Dedifferentiated amniotic fluid mesenchymal stem cell (primary cell): ENCODE measurements around the gene APBB2.

ENCODE experiments used
- DNase-seq: peaks from one replicate; pipeline ENCODE4 v3.0.0-alpha.2; 2016; ENCODE audit errors: extremely low spot score

APBB2 gene

DNA sequence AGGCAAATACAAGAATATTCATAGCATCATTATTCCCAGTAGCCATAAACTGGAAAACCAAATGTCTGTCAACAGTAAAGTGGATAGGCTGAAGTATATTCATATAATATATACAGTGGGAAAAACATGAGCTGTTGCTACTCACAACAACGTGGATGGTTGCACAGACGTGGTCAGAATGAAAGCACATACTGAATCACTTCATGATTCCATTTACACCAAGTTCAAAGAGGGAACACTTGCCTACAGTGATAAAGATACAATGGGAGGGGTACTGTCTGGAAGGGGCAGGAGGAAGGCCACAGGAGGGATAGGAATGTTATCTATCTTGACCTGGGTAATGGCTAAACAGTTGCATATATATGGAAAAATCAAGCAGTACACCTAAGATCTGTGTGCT is 25.3 kb downstream of the APBB2 start:
- no peak for DNase-seq

DNA sequence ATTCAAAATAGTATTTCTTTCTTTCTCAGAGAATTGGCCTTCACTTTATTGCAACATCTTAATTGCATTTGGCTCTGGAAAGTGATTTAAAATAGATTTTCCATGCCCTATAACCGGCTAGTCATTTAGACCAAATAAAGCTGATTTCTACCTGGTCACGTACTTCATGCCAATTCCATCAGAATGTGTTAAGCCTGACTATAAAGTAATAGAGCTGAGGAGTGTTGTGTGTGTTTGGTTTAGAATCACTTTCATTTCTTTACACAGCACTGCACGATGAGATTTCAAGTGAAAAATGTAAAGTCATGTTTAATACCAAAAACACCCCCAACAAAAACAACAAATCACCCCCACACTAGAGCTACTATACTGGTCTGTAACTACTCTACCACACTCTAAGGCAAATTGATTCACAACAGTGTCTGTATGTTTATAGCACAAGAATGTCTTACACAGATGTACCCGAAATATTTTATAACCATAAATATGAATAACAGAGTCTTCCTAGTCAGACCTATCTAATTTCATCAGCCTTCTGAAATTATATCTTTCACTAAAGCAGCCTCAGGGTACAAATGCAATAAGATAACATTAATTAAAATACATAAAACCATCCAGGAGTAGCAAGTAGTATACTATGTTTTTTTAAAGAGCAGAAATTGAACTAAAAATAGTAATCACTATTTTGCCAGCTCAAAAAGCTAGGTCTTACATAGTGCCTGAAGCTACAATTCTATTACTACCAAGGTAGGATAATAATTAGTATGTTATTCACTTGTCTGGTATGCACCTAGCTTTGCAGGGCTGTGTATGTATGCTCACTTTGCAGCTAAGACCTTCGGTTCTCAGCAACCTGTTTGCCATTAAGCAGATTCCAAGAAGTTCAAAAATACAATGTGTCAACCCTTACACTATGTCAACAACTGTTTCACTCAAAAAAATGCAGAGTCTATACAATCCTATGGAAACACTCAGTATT is 28.4 kb downstream of the APBB2 start:
- DNase-seq = no peak

DNA sequence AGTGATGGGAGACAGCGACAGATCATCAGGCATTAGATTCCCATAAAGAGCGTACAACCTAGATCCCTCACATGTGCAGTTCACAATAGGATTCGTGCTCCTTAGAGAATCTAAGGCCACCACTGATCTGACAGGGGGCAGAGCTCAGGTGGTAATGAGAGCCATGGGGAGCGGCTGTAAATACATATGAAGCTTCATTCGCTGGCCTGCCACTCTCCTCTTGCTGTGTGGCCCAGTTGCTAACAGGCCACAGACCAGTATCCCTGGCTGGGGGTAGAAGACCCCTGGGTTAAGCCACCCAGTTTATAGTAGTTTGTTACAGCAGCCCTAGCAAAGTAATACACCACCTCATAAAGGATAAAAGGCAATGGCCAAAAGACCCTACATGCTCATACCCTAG is 30.3 kb downstream of the APBB2 start:
- no peak for DNase-seq

DNA sequence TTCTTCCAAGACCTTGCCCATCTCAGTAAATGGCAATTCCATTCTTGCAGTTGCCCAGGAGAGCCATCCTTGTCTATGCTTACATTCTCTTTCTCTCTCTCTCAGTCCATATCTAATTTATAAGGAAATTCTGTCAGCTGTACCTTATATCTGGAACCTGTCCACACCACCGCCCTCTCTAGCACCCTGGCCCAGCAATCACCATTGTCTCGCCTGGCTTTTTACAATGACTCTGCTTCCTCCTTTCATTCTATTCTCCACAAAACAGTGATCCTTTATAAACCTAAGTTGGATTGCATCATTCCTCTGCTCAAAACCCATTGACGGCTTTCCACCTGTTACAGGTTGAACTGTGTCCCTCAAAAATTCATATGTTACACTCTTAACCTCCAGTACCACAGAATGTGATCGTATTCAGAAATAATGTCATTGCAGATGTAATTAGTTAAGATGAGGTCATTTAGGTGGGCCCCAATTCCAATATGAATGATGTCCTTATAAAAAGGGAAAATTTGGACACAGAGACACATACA is 31.3 kb downstream of the APBB2 start:
- DNase-seq = no peak

DNA sequence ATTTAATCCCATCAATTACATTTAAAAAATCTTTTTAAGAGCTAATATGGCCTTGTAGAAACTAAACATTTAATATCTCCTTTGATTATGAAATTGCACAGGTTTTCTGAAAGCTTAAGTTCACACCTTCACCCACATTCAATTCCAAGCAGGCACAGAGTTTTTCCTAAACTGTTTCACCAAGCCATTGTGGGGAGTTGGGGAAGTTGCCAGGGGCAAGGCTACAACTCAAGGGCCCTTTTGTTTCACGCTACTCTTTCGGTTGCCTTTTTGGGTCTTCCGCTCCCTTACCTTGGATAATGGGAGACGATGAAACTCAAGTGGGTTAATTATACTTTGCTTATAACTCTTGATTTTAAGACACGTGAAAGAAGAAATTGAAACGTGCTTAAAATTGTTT is 33.3 kb downstream of the APBB2 start:
- DNase-seq = no peak

DNA sequence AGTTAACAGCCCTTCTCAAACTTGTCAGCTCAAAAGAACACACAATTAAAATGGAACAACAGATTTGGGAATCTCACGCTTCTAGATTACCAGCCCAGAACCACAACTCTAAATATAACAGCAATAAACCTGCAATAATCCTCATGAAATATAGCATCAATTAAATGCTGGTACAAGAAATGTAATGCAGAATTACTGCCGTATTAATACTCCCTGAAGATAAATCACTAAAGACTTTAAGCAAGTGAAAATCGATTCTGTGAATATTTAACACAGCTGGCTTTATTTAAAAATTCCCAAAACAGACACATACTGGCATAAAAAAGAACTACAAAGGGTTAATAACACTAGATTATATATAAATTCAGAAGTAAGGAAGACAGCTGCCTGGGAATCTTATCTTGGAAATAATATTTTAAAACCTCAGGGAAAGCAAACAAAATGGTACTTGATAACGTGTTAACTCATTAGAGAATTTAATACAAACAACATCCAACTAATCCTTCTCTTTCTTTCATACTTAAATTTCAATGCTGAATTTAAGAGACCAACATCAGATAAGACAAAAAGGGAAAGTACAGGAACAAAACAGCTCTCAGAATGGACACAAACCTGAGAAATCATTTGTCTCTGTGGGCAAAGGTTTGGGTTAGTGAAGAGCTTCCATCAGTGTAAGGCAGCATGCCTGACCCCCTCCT is 34.7 kb downstream of the APBB2 start:
- DNase-seq = no peak

DNA sequence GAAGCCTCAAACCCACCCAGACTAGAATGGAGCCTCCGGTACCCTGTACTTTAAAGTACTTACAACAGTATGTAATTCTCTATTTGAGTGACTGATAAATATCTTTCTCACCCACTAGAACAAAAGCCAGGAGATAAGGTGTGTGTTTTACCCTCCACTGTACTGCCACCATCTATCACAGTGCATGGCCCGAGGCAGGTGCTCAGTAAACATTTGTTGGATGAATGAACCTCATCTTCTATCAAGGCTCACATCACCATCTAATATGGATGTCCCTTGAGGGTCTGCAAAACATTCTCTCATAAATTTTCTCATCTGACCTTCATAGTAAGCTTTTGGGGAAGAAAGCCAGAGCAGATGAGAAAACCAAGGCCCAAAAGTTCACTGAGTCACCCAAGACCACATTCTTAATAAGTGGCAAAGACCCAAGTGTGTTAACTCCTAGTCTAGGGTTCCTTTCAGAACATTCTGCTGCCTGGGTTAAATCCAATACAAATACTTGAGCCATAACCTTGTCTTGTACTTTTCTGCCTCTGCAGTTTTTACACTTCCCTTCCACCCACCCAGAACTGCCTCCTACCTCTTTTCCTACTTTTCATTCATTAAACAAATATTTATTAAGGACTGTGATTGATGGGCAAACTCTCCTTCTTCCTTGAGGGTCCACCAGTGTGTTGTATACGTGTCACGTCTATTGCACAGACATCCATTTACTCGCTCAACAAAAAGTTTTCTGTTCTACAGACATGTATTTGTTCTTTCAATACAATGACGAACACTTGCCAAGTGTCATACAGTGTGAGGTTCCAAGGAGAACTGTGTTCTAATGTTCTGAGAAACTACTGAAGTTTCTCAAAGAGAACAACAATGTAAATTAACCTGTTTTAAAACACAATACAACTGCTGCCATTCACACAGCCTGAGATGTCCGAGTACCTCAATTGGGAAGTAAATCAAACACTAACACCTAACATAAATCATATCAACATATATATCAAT is 35.7 kb downstream of the APBB2 start:
- DNase-seq = no peak

DNA sequence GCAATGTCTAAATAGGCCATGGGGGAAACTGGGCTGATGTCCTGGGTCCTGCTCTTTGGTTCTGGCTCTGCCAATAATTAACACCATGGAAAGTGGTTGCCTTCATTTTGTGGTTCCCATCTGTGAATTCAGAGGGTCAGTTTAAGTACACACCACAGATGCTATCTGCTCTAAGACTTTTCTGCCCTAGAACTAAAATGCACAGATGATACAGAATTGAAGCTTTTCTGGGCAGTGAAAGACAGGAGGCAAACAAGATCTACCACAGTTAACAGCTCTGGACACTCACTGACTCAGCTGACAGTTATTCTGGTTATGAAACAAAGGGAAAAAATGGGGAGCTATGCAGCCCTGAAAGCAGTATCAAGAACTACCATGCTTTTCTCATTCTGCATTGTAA is 37.3 kb downstream of the APBB2 start:
- peak; percentile 68 for DNase-seq

DNA sequence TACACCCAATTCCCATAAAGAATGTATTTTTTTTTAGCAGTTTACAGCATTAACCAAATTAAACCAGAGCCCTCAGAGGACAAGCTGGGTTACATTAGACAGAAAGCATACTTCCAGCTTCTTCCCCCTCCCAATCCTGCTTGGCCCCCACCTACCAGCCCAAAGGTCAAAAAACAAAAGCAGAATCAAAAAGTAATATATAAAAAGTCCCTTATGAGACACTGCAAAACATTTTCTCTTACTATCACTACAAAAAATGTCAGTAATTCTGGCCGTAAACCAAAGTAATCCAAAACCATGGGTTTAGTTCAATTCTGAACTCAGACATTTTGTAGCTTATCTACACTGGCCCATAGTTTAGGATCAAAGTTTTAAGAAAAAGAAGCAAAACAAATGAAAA is 38.0 kb downstream of the APBB2 start:
- peak; percentile 83 for DNase-seq

DNA sequence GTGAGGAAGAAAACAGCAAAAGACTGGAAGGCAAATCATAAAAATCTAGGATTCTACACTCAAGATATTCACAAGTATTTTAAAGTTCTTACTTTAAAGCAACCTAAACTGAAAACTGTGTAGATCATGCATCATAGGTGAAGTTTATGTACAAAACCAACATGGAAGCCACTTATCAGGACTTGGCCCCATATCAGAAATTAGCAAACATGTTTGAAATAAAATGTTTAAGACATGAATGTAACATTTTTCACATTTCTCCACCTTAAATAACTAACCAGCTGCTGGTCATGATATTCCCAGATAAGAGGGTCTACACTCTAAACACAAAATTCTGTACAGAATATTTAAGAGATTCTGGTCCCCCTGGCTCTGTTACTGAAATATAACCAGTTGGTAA is 38.5 kb downstream of the APBB2 start:
- DNase-seq = no peak

DNA sequence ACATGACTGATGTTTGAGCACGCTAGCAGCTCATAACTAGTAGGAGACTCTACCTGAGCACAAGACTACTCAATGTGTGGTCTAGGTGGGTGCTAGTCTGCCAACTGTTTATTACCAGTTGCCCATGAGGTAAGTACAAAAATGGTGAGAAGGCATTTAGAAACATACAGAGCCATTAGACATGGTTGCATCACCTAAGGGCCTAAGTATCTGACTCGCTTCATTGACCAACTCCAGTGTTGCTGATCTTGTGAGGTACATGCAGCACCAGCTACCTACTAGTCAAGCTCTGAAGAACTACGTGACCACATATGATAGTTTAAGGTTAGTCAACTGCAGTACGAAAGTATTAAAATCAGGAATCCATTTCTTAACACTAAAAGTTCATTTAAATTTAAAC is 39.9 kb downstream of the APBB2 start:
- DNase-seq = no peak

DNA sequence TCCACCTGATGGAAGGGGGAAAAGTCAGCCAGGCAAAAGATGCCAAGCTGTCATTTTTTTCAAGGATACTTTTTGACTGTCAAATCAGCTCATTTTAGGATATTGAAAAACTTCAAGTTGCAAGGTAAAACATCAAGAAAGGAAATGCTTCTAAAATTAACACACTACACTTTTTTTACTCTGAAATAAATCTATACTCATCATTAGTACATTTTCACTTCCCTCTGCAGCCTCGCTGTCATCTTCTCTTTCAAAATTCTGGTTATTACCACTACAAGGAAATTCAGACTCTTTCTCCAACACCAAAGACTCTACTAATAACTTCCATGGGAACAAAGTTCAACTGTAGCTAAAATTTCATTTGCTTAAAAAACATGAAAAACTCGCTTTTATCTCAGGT is 41.6 kb downstream of the APBB2 start:
- DNase-seq = no peak

DNA sequence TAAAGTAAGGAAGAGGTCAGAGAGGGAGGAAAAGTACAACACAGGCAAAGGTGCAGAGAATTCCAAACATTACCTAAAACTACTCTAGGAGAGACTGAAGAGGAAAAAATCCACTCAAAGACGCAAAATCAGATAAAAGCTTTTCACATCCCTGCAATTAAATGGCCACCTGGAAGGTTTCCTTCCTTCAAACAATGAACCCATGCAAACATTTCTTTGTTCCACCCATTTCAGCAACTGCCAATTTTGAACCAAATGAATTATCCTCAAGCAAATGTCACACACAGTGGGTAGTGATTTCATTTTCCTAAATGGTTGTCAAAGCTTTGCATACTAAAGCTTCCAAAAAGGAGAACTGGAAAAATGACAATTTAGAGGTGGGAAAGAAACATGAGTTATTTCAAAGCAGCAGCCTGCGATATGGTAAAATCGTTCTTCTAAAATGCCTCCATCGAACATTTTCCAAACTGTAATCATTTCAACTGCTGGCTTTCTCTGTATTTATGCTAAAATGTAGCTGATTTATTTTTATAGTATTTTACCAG is 45.0 kb downstream of the APBB2 start:
- DNase-seq = no peak

DNA sequence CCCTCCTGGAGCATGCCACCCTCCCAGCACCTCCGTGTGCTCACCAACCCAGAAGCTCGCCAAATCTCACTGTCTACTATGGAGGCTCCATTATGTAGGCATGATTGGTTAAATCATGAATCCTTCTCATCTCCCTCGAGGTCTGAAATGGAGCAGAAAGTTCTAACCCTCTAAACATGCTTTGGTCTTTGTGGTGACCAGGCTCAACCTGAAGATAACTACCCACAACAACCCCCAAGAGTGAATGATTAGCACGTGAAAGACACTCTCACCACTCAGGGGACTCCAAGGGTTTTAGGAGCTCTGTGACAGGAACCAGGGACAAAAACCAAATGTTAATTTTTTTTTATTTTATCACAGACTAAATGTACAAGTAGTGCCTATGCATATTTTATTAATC is 47.2 kb downstream of the APBB2 start:
- DNase-seq = no peak

DNA sequence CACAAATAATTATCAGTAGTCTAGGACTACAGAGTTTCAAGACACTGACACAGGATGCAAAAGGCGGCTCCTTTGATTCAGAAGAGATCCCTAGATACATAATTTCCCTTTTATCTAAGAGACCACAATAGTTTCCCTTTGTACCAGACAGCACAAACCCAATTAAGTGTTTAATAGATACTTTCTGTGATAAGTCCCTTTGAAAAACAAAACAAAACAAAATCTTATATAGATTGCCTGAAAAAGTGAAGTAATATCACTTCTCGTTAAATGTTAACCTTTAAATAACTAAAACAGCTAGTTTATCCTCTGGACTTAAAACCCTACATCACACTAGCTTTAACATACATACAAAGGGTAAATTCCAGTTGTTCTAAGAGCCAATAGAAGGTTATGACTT is 49.9 kb downstream of the APBB2 start:
- no peak for DNase-seq

DNA sequence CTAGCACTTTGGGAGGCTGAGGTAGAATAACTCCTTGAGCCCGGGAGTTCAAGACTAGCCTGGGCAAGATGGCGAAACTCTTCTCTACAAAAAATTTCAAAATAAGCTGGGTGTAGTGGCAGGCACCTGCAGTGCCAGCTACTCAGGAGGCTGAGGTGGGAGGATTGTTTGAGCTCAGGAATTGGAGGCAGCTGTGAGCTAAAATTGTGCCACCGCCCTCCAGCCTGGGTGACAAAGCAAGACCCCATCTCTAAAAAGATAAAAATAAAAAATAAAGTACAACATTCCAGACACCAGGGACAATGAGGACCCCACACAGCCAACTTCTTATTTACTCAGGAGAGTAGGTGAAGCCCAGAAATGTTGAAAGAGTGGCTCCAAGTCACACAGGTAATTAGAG is 53.0 kb downstream of the APBB2 start:
- DNase-seq = no peak

DNA sequence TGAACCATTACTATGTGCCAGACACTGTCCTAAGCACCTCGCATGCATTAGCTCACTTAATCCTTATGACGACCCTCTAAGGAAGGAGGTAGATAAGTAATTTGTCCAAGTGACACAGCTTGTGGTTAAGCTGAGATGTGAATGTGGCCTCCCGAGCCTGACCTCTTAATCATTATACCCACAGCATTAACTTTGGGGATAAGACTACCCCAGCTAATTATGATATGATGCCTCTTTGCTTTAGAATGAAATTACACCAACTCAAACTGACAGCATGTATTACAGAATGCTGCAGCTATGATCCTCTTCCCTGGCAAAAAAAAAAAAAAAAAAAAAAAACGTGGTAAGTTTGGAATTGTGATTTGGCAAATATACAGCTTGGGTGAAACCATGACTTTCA is 53.5 kb downstream of the APBB2 start:
- peak; percentile 34 for DNase-seq

DNA sequence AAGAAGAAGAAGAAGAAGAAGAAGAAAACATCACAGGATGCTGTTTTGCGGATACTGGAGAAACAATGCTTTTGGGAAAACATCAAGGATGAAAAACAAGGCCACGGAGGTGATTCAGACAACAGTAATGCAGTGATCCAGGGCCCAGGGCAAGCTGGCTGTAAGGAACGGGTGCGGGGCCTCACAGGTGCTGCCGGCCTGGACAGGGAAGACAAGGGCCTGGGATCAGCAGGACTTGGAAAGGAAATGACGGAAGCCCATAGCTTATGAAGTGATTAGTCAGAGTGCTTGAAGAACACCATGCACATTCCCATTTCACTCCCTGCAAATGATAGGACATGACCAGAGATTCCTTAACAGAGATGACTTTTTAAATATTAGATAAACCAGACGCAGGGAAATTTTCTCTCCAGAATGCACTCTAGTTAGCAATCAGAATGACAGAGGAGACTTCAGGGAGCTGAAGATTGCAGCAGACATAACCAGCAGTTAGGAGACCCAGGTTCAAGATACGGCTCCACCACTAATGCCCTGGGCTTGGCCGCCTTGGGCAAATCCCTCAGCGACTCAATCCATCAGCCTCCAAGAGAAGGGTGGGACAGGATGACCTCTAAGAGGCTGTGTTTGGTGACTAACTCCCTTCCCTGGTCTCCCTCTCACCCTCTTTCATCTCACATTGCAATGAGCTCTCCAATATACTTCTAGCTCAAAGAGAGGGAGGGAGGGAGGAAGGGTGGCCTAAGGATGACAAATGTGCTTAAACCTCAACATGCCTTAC is 54.1 kb downstream of the APBB2 start:
- peak; percentile 42 for DNase-seq

DNA sequence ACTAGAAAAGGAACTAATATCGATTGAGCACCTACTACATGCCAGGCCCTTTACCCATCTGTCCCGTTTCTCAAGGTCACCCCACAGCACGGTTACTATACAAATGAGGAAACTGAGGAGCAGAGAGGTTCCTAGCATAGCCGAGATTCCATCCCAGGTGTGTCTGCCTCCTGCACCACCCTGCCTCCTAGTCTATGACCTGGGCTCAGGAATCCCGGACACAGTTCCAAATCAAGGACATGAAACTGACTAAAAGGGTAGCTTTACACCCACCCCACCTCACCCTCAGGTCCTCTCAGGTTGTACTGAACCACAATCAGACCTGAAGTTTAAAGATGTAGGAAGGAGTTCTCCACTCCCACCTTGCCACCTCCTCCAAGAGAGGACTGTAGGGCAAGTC is 55.6 kb downstream of the APBB2 start:
- no peak for DNase-seq

DNA sequence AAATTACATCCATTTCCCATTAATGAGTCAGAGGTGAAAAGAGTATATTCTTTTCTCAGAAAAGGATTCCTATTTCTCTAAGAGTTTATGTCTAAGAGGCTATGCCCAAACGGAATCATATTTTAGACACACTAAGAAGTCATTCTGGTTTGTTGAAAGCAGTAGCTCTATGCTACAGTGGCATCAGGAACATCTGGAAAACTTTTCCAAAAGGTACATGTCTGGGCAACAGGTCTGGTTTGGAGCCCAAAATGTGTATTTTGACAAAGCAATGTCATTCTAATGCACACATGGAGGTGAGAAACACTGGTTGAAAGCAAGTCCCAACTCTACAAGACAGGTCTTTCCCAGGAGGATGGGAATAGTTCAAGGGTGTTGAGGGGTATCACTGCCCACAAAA is 56.1 kb downstream of the APBB2 start:
- DNase-seq = no peak

DNA sequence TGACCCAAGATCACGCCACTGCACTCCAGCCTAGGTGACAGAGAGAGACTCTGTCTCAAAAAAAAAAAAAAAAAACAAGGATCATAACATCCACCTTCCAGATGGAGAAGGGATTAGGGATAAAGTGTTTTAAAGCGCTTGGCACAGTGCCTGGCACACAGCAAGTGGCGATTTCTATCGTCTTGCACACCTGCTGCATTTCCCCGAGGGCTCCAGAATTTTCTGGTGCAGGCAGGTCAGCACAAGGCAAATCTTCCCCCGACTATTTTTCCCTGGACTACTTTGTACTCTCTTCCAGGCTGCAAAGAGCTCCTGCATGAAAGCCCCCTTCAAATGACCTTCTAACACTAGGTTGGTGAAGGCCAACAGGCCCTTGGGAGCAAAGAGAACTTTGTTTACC is 57.3 kb downstream of the APBB2 start:
- DNase-seq = no peak
